Cerebellar nuclear complex (tissue), 1 donor: ENCODE measurements around the gene P3H1.

Experiments
- DNase-seq, 2 experiments: peaks; one replicate each; lab custom pipeline; 2025; lab: John Stamatoyannopoulos, UW

Gene P3H1

DNA sequence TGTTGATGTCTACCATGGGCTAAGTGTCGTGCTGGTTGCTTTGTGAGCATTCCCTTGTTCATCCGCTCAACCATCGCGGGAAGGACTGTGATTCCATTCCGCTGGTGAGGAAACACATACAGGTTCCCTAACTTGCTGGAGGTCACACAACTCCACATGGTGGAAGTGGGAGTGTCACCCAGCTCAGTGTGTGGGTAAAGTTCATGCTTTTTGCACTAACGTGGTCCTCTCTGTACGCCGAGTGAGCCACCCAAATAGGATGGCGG is 22.7 kb downstream of the P3H1 start:
- no peak for DNase-seq

DNA sequence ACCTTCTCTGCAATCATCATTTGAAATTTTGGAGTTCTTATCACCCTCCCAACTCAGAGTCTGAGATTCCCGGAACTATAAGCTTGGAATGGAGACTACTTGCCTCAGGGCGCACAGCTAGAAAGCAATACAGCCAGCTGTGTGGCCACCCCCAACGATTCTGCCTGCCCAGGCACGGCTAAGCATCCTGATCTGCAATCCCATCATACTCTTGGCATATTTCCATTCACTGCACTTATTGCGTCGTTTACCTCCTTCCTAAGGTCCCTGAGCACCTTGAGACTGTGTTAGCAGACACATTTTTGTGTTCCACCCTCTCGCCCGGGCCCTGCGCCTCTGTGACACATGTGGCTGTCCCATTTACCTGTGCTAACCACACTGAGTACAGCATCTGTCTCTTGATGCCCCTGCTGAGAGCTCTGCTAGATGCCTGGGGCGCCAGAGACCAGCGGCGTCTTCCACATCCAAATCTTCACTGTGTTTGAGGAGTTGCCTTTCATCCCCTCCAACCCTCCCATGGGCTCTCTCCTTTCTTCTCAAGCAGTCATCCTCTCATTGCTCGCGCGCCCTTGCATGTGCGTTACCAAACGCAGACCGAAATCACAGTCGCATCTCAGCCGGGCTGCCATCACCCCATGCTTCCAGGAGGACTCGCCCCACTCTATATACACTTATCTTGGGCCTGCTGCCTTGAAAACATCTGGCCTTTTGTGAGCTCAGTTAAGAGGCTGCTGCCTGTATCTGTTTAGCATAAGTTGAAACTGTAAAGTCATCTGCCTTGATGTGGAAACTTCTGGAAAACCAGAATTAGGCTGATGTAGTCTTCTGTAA is 23.3 kb downstream of the P3H1 start:
- DNase-seq = no peak

DNA sequence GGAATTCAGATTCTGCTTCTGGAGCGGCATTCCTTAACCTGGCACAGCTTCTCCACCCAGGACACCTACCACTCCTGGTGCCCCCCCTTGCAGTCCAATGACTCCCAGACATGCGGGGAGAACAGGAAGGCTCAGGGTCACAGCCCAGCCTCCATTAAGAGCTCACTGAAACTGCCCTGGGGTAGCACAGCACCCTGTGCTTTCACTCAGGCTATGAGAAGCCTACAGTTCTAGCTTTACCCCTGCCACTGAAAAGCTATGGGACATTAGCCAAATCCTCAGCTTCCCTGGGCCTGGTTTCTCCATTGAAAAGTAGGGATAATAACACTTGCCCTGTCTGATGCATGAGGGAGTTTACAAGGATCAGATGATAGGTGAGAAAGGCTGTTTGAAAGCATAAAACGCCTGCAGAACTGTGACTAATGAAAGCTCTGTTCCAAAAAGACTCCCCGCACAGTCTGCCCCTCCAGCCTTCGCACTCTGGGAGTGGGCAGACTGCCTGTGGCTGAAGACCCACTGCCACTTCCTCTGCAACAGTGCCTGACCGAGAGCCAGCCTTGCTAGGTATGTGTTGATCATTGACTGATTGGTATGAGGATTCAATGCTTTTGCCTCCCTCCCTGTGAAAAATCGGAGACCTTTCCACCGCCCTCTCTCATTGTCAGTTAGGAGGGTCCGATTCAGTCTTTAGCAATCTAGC is 24.1 kb downstream of the P3H1 start:
- no peak for DNase-seq

DNA sequence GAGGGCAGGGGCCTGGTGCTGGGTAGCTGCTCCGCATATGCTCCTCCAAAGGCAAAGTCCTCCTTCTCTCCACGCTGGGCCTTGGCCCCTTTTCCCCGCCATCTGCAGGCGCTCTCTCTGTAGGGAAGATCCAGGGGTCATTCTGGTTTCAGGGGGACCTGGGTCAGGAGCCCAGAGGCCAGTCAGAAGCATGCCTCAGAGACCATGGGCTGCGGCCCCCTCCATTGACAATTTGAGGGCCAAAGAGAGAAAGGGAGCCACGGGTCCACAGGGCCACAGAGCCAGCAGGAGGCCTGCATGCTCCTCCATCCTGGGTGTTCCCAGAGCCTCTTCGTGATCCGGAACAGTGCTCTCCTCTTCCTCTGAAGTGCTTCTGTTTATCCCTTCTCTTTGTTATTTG is 24.7 kb downstream of the P3H1 start:
- no peak for DNase-seq

DNA sequence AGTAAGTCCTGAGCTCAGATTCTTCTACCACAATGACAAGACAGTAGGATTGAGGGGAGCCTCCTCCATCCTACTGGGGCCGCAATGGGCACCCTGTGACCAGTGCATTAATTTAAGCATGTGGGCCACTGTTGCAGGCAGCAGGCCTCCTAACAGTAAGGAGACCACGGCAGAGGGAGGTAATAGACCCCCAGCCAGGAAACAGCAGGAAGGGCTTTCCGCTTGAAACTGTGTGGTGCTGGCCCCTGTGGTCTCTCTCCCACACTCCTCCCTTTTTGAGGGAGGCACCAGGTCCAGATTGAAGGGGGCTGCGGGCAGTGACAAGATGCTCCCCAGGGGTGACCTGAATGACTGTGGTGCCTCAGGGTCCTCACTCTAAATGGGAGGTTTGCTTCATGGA is 25.1 kb downstream of the P3H1 start:
- DNase-seq = no peak

DNA sequence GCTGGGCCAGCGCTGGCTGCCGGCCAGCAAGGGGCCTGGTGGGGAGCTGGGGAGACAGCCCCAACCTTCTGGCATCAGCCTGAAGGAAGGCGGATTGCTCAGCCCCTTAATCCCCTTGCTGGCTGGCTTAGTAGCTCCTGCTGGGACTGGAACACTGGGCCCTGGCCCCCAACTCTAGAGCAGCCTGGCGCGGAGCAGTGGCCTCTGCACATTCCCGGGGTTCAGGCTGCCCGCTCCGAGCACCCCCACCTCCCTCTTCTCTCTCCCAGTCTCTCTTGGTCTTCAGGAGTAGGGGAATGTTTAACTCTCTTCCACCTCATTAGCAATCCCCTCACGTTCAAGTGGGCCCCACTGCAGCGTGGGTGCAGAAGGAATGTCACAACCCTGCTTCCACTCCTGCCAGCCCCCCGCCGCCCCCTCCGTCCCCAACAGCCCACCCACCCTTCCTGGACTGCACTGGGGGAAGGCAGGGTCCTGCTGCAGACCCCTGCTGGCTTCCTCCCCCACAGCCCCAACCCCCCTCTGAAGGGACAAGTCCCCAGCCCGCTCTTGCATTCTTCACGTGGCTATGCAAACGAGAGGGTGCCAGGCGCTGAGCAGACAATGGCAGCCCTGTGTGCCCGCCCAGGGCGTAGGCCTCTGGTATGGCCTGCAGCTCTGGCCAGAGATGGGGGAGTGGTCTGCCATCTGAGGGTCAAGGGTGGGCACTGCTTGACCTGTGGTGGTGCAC is 25.8 kb downstream of the P3H1 start:
- DNase-seq = no peak

DNA sequence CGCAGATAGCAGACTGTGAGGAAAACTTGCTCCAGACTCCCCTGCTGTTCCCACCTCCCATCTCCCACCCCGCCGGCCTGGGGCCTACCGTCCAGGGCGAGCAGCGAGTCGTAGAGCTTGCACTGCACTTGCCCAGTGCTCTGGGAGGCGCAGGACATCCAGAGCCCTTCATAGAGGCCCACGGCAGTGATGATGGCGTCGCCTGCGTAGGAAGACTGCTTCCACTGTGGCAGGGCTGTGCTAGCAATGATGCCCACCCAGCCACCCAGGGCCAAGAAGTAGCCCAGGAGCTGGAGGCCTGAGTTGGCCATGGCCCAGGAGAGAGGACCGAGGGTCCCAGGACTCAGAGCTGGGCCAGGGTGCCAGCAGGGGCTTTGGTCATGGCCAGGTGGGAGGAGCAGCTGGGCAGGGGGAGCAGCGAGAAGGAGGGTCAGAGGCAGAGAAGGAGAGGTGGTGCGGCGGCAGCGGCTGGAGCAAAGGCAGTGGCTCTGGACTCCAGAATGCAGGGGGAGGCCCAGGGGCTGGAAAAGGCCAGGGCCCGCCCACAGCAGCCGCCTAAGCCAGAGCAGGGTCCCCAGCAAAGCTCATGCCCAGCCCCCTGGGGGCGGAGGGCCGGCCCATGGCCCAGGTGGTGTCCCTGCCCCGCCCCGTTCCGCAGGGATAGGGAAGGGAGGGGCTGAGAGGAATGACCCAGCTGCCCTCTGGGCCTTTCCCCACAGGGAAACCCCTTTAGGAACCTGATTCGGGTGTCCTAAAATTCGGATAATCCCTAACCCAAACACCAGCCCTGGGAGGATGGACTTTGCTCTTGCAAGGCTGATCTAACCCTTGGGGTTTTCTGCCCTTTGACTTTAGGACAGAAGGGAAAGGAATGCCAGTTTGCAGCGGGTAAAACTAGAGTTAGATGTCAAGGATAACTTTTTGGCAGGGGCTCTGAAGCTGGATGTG is 26.8 kb downstream of the P3H1 start, which contains the start of gene CLDN19:
Gene CLDN19 (minus strand): TSS at position 484 of the 948 bp plus-strand sequence. CDS start 173 bp downstream, at position 311.
- DNase-seq = no peak

DNA sequence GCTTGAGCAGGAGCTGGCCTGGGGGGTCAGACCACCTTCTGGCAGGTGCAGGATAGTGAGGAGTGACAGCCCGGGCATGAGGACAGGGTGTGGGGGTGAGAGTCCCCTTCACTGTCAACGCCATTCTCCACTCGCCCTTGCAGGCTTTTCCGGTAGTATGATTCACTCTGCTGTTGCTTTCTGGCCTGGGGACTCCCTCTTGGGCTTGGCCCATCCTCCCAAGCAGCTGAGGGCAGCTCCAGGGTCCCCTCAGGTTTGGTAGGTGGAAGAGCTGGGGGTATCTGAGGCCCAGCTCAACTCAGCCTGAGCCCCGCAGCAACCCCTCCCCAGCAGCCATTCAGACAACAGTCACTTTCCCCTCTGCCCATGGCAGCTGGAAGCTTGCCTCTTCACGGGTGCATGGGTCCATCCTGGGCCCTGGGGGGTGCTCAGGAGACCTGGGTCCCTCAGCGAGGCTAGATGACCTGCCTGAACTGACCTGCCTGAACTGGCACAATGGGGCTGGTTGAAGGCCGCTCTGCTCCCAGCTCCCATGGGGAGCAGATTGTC is 28.1 kb downstream of the P3H1 start:
- no peak for DNase-seq

DNA sequence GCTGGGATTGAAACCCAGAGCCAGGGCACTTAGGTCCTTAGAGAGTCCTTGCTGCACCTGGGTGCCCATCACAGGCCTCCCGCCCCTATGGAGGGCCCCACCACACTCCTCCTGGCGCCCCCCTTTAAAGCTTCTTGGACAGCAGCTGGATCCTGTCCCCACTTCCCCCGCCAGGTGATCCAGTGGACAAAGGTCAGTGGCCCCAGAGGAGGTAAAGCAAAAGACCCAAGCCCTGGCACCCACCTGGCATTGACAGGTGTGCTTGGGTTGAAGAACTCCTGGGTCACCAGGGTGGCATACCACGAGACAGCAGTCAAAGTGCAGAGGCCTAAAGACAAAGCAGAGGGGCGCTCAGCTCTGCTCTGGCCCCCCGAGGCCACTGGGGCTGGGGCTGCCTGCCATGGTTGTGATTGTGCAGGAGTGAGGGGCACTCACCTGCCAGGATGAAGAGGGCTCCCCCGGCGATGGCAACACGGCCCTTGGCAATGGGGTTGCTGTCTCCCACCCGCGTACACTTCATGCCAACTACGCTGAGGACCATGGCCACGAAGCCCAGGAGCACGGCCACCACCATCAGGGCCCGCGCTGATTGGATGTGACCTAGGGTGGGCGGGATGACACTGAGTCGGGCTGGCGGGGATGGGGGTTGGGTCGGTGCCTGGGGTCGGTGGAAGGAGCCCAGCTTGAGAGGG is 28.7 kb downstream of the P3H1 start:
- no peak for DNase-seq

DNA sequence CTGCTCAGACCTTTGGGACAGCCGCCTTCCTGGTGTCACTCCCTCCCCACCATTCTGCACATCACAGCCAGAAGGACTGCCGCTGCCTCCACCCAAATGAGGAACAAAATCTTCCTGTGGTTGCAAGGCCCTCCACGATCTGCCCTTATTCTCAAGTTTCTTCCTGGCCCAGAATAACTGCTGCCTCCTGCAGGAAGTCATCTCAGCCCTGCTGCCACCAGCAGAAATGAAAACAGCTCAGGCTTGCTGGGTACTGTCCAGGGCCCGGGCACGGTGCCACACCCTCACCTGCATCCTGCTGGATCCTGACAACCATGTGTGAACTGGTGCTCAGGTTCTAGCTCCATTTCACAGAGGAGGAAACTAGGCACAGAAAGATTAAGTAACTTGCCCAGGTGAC is 29.6 kb downstream of the P3H1 start:
- no peak for DNase-seq

DNA sequence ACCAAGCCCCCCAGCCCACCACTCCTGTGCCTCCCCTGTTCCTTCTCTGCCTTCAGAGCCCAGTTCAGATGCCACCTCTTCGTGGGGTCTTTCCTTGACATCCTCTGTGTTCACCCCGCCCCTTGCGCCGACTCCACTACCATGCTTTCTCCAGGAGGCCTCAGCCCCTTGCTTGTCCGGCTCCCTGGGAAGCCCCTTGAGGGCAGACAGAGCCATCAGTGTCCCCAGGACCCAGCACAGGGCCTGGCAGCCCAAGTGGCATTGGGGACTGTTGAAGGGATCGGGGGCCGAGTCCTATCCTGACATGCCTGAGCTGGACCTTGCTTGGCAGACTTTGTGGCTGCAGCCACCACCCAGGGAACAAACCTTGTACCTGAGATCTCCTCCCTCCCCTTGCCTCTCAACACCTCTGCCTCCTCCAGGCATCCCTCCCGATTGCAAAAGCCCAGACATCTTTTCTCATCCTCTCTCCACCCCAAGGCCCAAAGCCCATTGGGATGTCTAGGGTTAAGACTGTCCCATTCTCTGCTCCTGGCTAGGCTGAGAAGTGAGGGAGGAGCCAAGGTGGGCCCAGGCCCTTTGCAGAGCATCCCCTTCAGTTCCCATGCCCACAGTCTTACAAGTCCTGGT is 30.1 kb downstream of the P3H1 start:
- no peak for DNase-seq

DNA sequence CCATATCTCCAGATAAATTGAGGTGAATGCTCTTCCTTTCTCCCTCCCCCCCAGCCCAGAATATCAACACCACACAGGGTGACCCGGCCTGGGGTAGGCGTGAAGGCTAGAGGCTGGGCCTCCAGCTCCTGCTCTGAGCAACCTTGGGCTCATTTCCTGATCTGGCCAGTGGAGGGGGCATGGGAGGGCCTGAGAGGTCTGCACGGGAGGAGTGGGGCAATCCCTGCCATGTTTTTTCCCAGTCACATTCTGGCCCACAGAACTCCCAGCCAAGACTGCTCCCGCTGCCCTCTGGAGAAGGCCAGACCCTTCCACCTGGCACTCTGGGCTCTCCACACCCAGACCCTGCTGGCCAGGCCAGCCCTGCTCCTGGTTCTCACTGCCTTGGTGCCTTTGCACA is 30.7 kb downstream of the P3H1 start:
- no peak for DNase-seq

DNA sequence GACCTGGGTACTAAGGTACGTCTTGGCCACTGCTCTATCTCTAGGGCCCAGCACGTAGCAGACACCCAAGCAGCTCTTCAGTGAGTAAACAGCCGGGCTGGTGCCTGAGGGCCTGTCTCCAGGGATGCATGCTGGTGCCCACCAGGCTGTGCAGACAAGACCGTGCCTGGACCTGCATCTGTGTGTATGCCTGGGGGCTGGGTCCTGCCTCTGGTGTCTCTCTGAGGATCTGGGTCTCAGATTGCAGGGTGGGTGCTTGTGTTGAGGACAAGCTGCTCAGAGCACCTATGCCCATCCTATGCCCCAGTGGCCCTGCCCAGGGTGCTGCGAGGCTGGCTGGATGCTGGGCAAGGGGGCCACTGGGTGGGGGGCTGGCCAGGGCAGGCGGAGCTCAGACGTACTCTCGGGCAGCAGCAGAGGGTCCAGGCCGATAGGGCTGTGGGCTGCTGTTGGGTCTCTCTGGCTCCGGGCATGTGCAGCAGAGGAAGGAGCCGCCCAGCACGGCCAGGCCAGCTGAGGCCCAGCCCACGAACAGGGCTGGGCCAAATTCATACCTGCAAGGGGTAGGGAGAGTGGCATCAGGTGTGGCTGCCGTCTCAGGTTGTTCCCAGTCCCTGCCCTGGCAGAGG is 31.2 kb downstream of the P3H1 start:
- no peak for DNase-seq

DNA sequence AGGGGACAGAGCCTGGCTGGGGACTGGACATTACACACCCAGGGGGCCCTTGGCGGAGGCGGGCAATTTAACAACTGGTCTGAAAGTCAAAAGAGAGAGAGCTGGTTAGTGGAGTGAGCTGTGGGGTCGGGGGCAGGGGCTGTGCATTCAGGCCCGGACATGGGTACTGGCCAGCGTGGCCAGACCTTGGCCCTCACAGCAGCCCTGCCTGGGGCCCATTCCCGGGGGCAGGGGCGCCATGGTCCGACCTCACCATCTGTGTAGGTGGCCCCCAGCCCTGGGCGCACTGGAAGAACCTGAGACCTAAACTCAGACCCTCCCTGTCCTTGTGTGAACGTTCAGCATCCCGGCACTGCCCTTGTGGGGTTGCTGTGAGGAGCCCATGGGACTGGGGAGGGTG is 31.8 kb downstream of the P3H1 start:
- DNase-seq = no peak

DNA sequence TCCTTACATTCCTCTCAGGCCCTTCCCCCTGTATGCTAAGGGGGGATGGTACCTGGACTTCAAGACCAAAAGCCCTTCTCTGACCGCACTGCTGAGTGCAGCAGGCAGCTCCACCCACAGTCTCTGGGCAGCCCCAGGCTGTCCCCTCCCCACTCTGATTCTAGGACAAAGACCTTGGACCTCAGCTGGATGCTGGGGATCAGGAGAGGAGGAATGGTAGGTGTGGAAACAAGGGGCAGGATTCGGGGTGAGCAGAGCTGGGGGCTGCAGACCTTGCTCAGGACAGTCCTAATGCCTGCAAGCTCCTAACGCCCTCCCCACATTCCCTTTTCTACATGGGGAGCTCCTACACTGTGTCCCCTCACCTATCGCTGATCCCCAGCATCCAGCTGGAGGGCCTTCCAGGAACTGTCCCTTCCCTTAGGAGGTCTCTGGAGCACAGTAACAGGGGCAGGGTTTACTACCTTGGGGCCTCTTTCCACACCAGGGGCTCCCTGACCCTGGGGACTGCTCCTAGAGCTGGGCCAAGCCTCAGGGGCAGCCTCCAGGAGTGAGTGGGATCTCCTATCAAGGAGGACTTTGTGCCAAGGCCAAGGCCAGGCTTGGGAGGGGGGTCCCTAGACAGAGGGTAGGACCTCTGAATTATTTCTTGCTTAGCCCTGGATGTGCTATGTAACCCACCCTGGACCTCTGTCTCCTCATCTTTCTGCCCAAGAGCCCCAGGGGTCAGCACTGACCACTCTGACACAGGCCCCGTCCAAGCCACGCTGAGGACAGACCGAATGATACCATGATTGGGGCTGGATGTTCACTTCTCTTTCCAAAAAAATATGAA is 32.4 kb downstream of the P3H1 start:
- no peak for DNase-seq

DNA sequence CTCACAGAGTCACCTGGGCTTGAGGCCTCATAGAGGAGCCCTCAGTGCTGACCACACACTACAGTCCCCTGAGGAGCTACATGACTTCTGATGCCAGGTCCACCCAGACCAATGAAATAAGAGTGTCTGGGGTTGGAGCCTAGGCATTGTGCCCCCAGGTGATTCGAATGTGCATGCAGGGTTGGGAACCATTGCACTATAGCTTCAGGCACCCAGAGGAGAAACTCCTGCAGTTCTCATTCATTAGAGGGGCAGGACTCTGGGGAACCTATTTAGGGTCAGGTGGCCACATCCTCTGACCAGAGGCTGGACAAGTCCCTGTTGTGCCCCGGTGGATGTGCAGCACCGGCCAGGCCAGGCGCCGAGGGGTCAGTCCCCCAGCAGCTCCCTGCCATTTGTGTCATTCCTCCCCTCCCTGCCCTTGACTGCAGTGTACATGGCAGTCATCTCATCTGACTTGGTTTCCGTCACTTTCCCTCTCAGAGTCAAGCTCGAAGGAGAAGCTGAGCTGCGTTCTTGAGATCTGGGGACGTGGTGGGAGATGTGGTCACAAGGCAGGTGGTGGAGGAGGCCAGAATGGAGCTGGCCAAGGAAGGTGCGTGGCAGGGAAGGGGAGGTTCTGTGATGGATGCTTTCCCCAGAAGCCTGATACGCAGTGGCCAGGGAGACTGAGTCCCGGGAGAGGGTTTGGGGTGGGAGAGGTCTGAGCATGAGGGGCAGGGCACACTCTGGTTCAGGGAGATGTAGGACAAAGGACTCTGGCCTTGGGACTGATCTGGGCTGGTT is 33.2 kb downstream of the P3H1 start:
- DNase-seq = no peak

DNA sequence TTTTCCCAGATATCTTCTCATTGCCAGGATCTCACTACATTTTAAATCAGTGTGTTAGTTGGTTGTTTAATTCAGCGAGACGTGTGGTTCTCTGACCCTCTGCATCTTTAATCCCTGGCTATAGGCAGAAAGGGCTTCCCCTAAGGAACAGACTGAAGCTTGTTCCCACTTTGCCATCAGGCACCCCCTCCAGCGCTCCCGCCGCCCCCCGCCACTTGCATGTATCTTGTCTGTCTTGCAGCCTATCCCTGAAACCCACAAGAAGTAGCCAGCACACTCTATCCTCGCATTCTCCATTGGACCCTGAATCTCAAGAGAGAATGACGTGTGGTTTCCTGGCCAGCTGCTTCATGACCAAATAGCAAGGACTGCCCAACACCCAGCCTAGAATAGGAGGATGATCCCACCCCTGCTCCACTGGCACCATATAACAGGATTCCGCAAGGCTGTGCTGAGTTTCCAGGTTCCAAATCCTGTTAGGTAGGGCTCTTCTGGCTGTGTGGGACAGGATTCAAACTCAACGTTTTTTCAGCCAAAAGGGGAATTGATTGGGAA is 34.6 kb downstream of the P3H1 start:
- DNase-seq = no peak

DNA sequence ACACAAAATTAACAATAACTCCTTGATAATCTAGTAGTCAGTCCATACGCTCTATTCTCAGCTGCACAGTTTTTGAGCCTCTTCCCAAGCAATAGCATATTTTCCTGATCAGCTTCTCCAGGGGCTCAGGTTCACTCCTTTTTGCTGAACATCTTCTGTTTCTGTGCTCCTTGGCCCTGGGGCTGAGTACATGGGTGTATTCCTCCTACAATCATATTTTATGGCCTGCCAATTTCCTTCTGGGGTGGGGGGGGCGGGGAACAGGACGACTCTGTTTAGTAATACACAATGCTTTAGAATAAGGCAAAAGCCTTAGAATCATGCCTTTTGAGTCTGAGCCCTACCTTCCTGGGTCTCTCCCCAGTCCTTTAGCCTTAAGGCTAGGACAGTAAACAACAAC is 35.2 kb downstream of the P3H1 start:
- no peak for DNase-seq
